Measurements from ENCODE around the gene MAP3K13.
"Not testable (repeated sequence)": the region's sequence is repeated elsewhere in the genome, so short reads cannot be mapped to it uniquely, and the experiment has no call there.

The MAP3K13 gene

GRCh38 chr3:185365291-185366073 lies 2.5 kb downstream of the MAP3K13 start:
- no peak for DNase-seq (ENCODE audit: low spot score)
- H4K8ac ChIP-seq (ENCODE audit: low read depth, low read length) = no peak overlapping the region
- H2BK5ac ChIP-seq (ENCODE audit: low read length) = no peak overlapping the region
- no peak overlapping the region for H2AFZ ChIP-seq (ENCODE audit: low read length)
- H3K4me1 ChIP-seq (ENCODE audit: control insufficient read depth in 2 of 2, insufficient read depth in 1 of 2, low read depth in 1 of 2, low read length in 2 of 2) = peaks cover 0 to 9% of the 10 kb centered on the region in 2 donors
- H2BK15ac ChIP-seq (ENCODE audit: low read length) = no peak overlapping the region
- no peak overlapping the region for H3K4ac ChIP-seq (ENCODE audit: low read length)
- WGBS, 2 donors (ENCODE audit: extremely low coverage in 2 of 2, insufficient read length in 2 of 2, insufficient replicate concordance in 1 of 2) = no CpG with 5 or more reads among the region's 3 CpGs
- H2AK5ac ChIP-seq (ENCODE audit: low read depth, low read length) = no peak overlapping the region
- H3K36me3 ChIP-seq (replicated peaks in 1 of 2; ENCODE audit: control insufficient read depth in 2 of 2, insufficient read depth in 2 of 2, low read length in 2 of 2) = no peaks in the 10 kb centered on the region
- no peak overlapping the region for H3K27ac ChIP-seq (replicated peaks; ENCODE audit: low read length)
- H2BK120ac ChIP-seq (ENCODE audit: low read depth, low read length) = no peak overlapping the region
- H3K79me1 ChIP-seq (ENCODE audit: low read depth, low read length) = no peaks in the 10 kb centered on the region
- no peak overlapping the region for H3K23ac ChIP-seq (ENCODE audit: low read depth, low read length, poor library complexity)
- no peak overlapping the region for H3K4me2 ChIP-seq (ENCODE audit: insufficient read depth, low read length, poor library complexity, severe bottlenecking)
- H3K4me3 ChIP-seq (ENCODE audit: low read length in 2 of 2) = no peak overlapping the region
- H2BK12ac ChIP-seq (ENCODE audit: low read length) = no peak overlapping the region
- peaks cover 0 to 6% (median 0%) of the 10 kb centered on the region in 3 experiments for H3K27me3 ChIP-seq (ENCODE audit: control insufficient read depth in 3 of 3, insufficient read depth in 3 of 3, low read depth in 1 of 3, low read length in 3 of 3)
- no peak overlapping the region for H4K91ac ChIP-seq (ENCODE audit: low read depth, low read length, poor library complexity)
- H3K14ac ChIP-seq (ENCODE audit: low read length) = no peak overlapping the region
- no peak overlapping the region for H3K9ac ChIP-seq (ENCODE audit: low read depth, low read length, poor library complexity)
- H3K9me3 ChIP-seq (replicated peaks in 1 of 2; ENCODE audit: control insufficient read depth in 2 of 2, insufficient read depth in 1 of 2, low read depth in 1 of 2, low read length in 2 of 2) = no peaks in the 10 kb centered on the region
- H3K18ac ChIP-seq (ENCODE audit: low read length) = no peak overlapping the region

GRCh38 chr3:185366074-185366335 lies 3.1 kb downstream of the MAP3K13 start:
- no CpG with 5 or more reads among the region's 1 CpG for WGBS, 2 donors (ENCODE audit: extremely low coverage in 2 of 2, insufficient read length in 2 of 2, insufficient replicate concordance in 1 of 2)
- Histone ChIP-seq H2AK5ac (ENCODE audit: low read depth, low read length) (no peak overlapping the region), H3K4me1 (ENCODE audit: control insufficient read depth in 2 of 2, insufficient read depth in 1 of 2, low read depth in 1 of 2, low read length in 2 of 2) (peaks cover 0 to 9% of the 10 kb centered on the region in 2 donors), H3K9me3 (replicated peaks in 1 of 2; ENCODE audit: control insufficient read depth in 2 of 2, insufficient read depth in 1 of 2, low read depth in 1 of 2, low read length in 2 of 2) (no peaks in the 10 kb centered on the region), H3K36me3 (replicated peaks in 1 of 2; ENCODE audit: control insufficient read depth in 2 of 2, insufficient read depth in 2 of 2, low read length in 2 of 2) (no peaks in the 10 kb centered on the region), H3K4me2 (ENCODE audit: insufficient read depth, low read length, poor library complexity, severe bottlenecking) (no peak overlapping the region), H3K14ac (ENCODE audit: low read length) (no peak overlapping the region), H3K27ac (replicated peaks; ENCODE audit: low read length) (no peak overlapping the region), H3K27me3 (ENCODE audit: control insufficient read depth in 3 of 3, insufficient read depth in 3 of 3, low read depth in 1 of 3, low read length in 3 of 3) (peaks cover 0 to 6% (median 0%) of the 10 kb centered on the region in 3 experiments), H3K4me3 (ENCODE audit: low read length in 2 of 2) (no peak overlapping the region), H2BK120ac (ENCODE audit: low read depth, low read length) (no peak overlapping the region), H2AFZ (ENCODE audit: low read length) (no peak overlapping the region), H2BK5ac (ENCODE audit: low read length) (no peak overlapping the region), H3K4ac (ENCODE audit: low read length) (no peak overlapping the region), H3K9ac (ENCODE audit: low read depth, low read length, poor library complexity) (no peak overlapping the region), H3K23ac (ENCODE audit: low read depth, low read length, poor library complexity) (no peak overlapping the region), H3K18ac (ENCODE audit: low read length) (no peak overlapping the region), H2BK15ac (ENCODE audit: low read length) (no peak overlapping the region), H4K91ac (ENCODE audit: low read depth, low read length, poor library complexity) (no peak overlapping the region), H2BK12ac (ENCODE audit: low read length) (no peak overlapping the region), H4K8ac (ENCODE audit: low read depth, low read length) (no peak overlapping the region), H3K79me1 (ENCODE audit: low read depth, low read length) (no peaks in the 10 kb centered on the region)
- no peak for DNase-seq (ENCODE audit: low spot score)

- Histone ChIP-seq H3K27ac (replicated peaks; ENCODE audit: low read length) (no peak overlapping the region), H2AK5ac (ENCODE audit: low read depth, low read length) (no peak overlapping the region), H3K79me1 (ENCODE audit: low read depth, low read length) (no peaks in the 10 kb centered on the region), H4K8ac (ENCODE audit: low read depth, low read length) (no peak overlapping the region), H2BK5ac (ENCODE audit: low read length) (no peak overlapping the region), H3K4me2 (ENCODE audit: insufficient read depth, low read length, poor library complexity, severe bottlenecking) (no peak overlapping the region), H3K14ac (ENCODE audit: low read length) (no peak overlapping the region), H3K27me3 (ENCODE audit: control insufficient read depth in 3 of 3, insufficient read depth in 3 of 3, low read depth in 1 of 3, low read length in 3 of 3) (peaks cover 0 to 6% (median 0%) of the 10 kb centered on the region in 3 experiments), H2BK120ac (ENCODE audit: low read depth, low read length) (no peak overlapping the region), H4K91ac (ENCODE audit: low read depth, low read length, poor library complexity) (no peak overlapping the region), H2AFZ (ENCODE audit: low read length) (no peak overlapping the region), H3K9ac (ENCODE audit: low read depth, low read length, poor library complexity) (no peak overlapping the region), H3K36me3 (replicated peaks in 1 of 2; ENCODE audit: control insufficient read depth in 2 of 2, insufficient read depth in 2 of 2, low read length in 2 of 2) (no peaks in the 10 kb centered on the region), H2BK12ac (ENCODE audit: low read length) (no peak overlapping the region), H3K4ac (ENCODE audit: low read length) (no peak overlapping the region), H3K9me3 (replicated peaks in 1 of 2; ENCODE audit: control insufficient read depth in 2 of 2, insufficient read depth in 1 of 2, low read depth in 1 of 2, low read length in 2 of 2) (no peaks in the 10 kb centered on the region), H3K18ac (ENCODE audit: low read length) (no peak overlapping the region), H3K4me1 (ENCODE audit: control insufficient read depth in 2 of 2, insufficient read depth in 1 of 2, low read depth in 1 of 2, low read length in 2 of 2) (peaks cover 0 to 9% of the 10 kb centered on the region in 2 donors), H3K4me3 (ENCODE audit: low read length in 2 of 2) (no peak overlapping the region), H2BK15ac (ENCODE audit: low read length) (no peak overlapping the region), H3K23ac (ENCODE audit: low read depth, low read length, poor library complexity) (no peak overlapping the region)
- no peak for DNase-seq (ENCODE audit: low spot score)
These were observed 4.0 kb downstream of the MAP3K13 start for GRCh38 chr3:185366913-185367312.

GRCh38 chr3:185370349-185370748 lies 7.4 kb downstream of the MAP3K13 start:
- H2BK12ac ChIP-seq (ENCODE audit: low read length); H3K9ac ChIP-seq (ENCODE audit: low read depth, low read length, poor library complexity); H3K18ac ChIP-seq (ENCODE audit: low read length); DNase-seq (ENCODE audit: low spot score); H3K4me3 ChIP-seq (ENCODE audit: low read length in 2 of 2); H3K4me1 ChIP-seq (ENCODE audit: control insufficient read depth in 2 of 2, insufficient read depth in 1 of 2, low read depth in 1 of 2, low read length in 2 of 2); H3K27me3 ChIP-seq (ENCODE audit: control insufficient read depth in 3 of 3, insufficient read depth in 3 of 3, low read depth in 1 of 3, low read length in 3 of 3); H3K4me2 ChIP-seq (ENCODE audit: insufficient read depth, low read length, poor library complexity, severe bottlenecking); H4K8ac ChIP-seq (ENCODE audit: low read depth, low read length); H3K27ac ChIP-seq (replicated peaks; ENCODE audit: low read length); H2BK15ac ChIP-seq (ENCODE audit: low read length); H3K4ac ChIP-seq (ENCODE audit: low read length); H3K36me3 ChIP-seq (replicated peaks in 1 of 2; ENCODE audit: control insufficient read depth in 2 of 2, insufficient read depth in 2 of 2, low read length in 2 of 2); H3K14ac ChIP-seq (ENCODE audit: low read length); H3K9me3 ChIP-seq (replicated peaks in 1 of 2; ENCODE audit: control insufficient read depth in 2 of 2, insufficient read depth in 1 of 2, low read depth in 1 of 2, low read length in 2 of 2); H2AK5ac ChIP-seq (ENCODE audit: low read depth, low read length); H2BK120ac ChIP-seq (ENCODE audit: low read depth, low read length); H2BK5ac ChIP-seq (ENCODE audit: low read length); H2AFZ ChIP-seq (ENCODE audit: low read length); H3K23ac ChIP-seq (ENCODE audit: low read depth, low read length, poor library complexity); H4K91ac ChIP-seq (ENCODE audit: low read depth, low read length, poor library complexity); H3K79me1 ChIP-seq (ENCODE audit: low read depth, low read length): not testable (repeated sequence)
- WGBS, 2 donors (ENCODE audit: extremely low coverage in 2 of 2, insufficient read length in 2 of 2, insufficient replicate concordance in 1 of 2) = no CpG with 5 or more reads among the region's 6 CpGs
